Heart left ventricle (tissue), 16 donors: ENCODE measurements around the gene APOBEC3F. TPM values are rescaled to one million over a fixed set of nuclear protein-coding genes. Genes with fewer than 3 reads are reported as not detected.
A peak's percentile ranks its signal among the peaks of the same experiment; 100 is the strongest.
"Not testable (repeated sequence)": the region's sequence is repeated elsewhere in the genome, so short reads cannot be mapped to it uniquely, and the experiment has no call there.

Source experiments
- ATAC-seq, 4 donors: fragments of 200-7000 bp; cut with Tn5 transposase; one replicate each; pipeline ENCODE4 v1.9.1; 2020 to 2022; ENCODE audit warnings: moderate library complexity in 4 of 4, mild to moderate bottlenecking in 3 of 4, moderate number of reproducible peaks in 1 of 4
- DNase-seq, 5 donors: peaks; one replicate each; pipeline ENCODE4 v3.0.0-alpha.2; 2020
- H3K27ac ChIP-seq, 12 donors: fragments of 200-600 bp; sonication (generic) in 4 of 12; one replicate each; pipeline versions ENCODE4 v1.5.0 to v1.8.0; 2016 to 2022; ENCODE audit warnings: mild to moderate bottlenecking in 2 of 12
- H3K27me3 ChIP-seq, 9 donors: fragments of 200-600 bp; sonication (generic) in 2 of 9; one replicate each; pipeline versions ENCODE4 v1.5.1 to v1.8.0; 2016 to 2022; ENCODE audit warnings: mild to moderate bottlenecking in 3 of 9
- H3K36me3 ChIP-seq, 9 donors: fragments of 200-600 bp; sonication (generic) in 2 of 9; one replicate each; pipeline versions ENCODE4 v1.5.0 to v1.8.0; 2018 to 2022; ENCODE audit warnings: mild to moderate bottlenecking in 2 of 9
- H3K4me1 ChIP-seq, 12 donors: fragments of 200-600 bp; sonication (generic) in 4 of 12; one replicate each; pipeline versions ENCODE4 v1.5.0 to v1.8.0; 2016 to 2022; ENCODE audit warnings: mild to moderate bottlenecking in 3 of 12
- H3K4me3 ChIP-seq, 12 donors: fragments of 200-600 bp; sonication (generic) in 4 of 12; one replicate each; pipeline versions ENCODE4 v1.5.0 to v1.8.0; 2017 to 2022; ENCODE audit warnings: mild to moderate bottlenecking in 9 of 12, moderate library complexity in 4 of 12
- H3K9me3 ChIP-seq, 12 donors: fragments of 200-600 bp; sonication (generic) in 4 of 12; one replicate each; pipeline versions ENCODE4 v1.5.0 to v1.8.0; 2016 to 2022; ENCODE audit warnings: mild to moderate bottlenecking in 1 of 12
- POLR2A ChIP-seq, 2 donors: fragments of 450-650 bp; IDR thresholded peaks; one replicate each; pipeline ENCODE4 v1.6.1; 2017; ENCODE audit warnings: antibody characterized with exemption in 2 of 2, mild to moderate bottlenecking in 2 of 2, moderate library complexity in 2 of 2
- WGBS, 4 donors: extraction: QIAGEN DNeasy Blood & Tissue Kit in 2 of 4; methylation state at CpG; one replicate each; pipeline versions ENCODE4 v1.1.5 to v1.1.7; 2013 to 2018; 5-methylcytosine and 5-hydroxymethylcytosine counted together
- intact Hi-C, 10 donors: fragments of 100-400 bp; cut with DNase I; formaldehyde crosslinking; loops; one replicate each; pipeline versions ENCODE4 v1.11.1 to v1.14.2; 2022
- polyA plus RNA-seq, 2 donors: library from polyadenylated mRNA; stranded (reverse); fragments of 200-250 nt; gene quantifications; one replicate each; pipeline ENCODE4 v1.2.3, GENCODE V29; 2013
- total RNA-seq, 9 donors: library from RNA; depleted of rRNA in 2 of 9; stranded (reverse); fragments of >200 nt in 2 of 9; fragmentation: NEBNext Ultra II Directional in 3 of 9; extraction: Animal tissue kit (Norgen Biotek cat#: 25700) in 3 of 9; gene quantifications; one replicate each; pipeline versions ENCODE4 v1.1.0 to v1.2.4, GENCODE V29; 2016 to 2023
- TF ChIP-seq, protein P1 (sequence below), 12 donors: fragments of 200-600 bp; sonication (generic) in 4 of 12; IDR thresholded peaks; one replicate each; pipeline versions ENCODE4 v1.5.0 to v1.8.0; 2018 to 2022; ENCODE audit warnings: antibody characterized with exemption in 12 of 12, mild to moderate bottlenecking in 5 of 12
- donor health status: ischemic (EF 13 %, LVEDD 7.1; RV severe dilation, severe dysfunction).
- donor health status: healthy with polysubstance abuse.
- donor health status: DM: no; HTN: yes; CAD: no.
- donor health status: DM: no; HTN: no; CAD: no.
- donor health status: ischemic (EF 25% LVEDD 6.9; RV normal size, moderate dysfunction).
- donor health status: ischemic (EF 25% LVEDD 5.7; RV mildly dilated, moderate dysfunction).
- donor health status: healthy.
- donor health status: DM: yes; HTN: yes; CAD: no.
- donor health status: ischemic (EF 35%, LVEDD 5.7; RV mildly dilated, moderate dysfunction).
- donor health status: nonischemic (EF 11% LVEDD 7.7; RV severe dilation, severe dysfunction).
- donor health status: DM: yes; HTN: yes; CAD: no.
- donor health status: PGD.
- donor health status: ischemic (EF 29% LVEDD 5.4; RV normal size, mild dysfunction).
- donor health status: nonischemic (EF 23%, LVEDD 6.1; RV moderate dilation, normal function).

The APOBEC3F gene
- total and polyA plus RNA-seq, 11 donors: 1.2 to 18.2 (median 4.3) TPM

DNA sequence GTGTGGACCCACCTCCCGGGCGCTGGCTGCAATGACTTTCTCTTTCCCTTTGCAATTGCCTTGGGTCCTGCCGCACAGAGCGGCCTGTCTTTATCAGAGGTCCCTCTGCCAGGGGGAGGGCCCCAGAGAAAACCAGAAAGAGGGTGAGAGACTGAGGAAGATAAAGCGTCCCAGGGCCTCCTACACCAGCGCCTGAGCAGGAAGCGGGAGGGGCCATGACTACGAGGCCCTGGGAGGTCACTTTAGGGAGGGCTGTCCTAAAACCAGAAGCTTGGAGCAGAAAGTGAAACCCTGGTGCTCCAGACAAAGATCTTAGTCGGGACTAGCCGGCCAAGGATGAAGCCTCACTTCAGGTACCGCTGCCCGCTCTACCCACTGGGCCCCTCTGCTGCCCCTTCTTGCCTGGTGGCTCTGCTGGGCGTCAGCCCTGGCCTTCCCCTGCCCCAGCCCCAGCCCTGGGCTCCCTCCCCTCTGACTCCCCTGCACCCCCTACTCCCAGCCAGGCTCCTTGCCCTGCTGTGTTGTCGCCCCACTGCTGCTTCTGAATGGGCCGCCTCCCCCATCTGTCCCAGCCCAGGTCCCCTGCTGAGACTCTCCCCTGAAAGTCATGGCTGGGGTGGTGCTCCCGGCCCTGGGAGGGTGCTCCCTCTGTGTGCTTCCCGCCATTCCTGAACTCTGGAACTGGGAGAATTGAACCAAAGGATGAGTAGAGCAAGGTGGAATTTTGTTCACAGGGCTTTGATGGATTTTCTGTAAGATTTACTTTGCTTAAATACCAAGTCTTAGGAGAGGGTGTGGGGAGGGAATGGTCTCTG, 36.6 kb downstream of the APOBEC3F start, which contains the start of gene APOBEC3G:
APOBEC3G (plus strand) TSS at position 250 of the 815 bp plus-strand sequence; CDS start at position 337, 87 bp downstream.
- intact Hi-C loops: loop anchor here in 1 of 10 donors (10.0 kb wide), 1 partner anchor 52 kb away; the partner anchor contains the start of gene APOBEC3D
- peak; percentile 65 to 71 (median 69) for DNase-seq

DNA sequence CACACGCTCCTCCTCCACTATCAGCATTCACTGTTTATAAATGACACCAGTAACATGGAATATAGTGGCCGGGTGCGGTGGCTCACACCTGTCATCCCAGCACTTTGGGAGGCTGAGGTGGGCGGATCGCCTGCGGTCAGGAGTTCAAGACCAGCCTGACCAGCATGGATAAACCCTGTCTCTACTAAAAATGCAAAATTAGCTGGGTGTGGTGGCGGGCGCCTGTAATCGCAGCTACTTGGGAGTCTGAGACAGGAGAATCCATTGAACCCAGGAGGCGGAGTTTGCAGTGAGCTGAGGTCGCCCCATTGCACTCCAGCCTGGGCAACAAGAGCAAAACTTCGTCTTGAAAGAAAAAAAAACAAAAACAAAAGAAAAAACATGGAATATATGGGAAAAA, 37.2 kb downstream of the APOBEC3F start:
- 89 to 95% (median 93%) methylated on average over 12 of the region's 12 CpGs for WGBS, 4 donors
- peaks cover 0 to 29% (median 5%) of the 10 kb centered on the region in 9 donors for H3K36me3 ChIP-seq
- ATAC-seq, H3K27me3 ChIP-seq, H3K9me3 ChIP-seq, DNase-seq: not testable (repeated sequence)
- peak overlapping the region in 3 of 12 donors; percentile 75 to 91 (median 86) for H3K27ac ChIP-seq
- H3K4me1 ChIP-seq: peaks cover 0 to 14% (median 7%) of the 10 kb centered on the region in 12 donors
- peak overlapping the region in 8 of 12 donors; percentile 57 to 74 (median 66) for H3K4me3 ChIP-seq
- intact Hi-C loops: loop anchor here in 1 of 10 donors (10.0 kb wide), 1 partner anchor 53 kb away; the partner anchor contains the start of gene APOBEC3D

More for the DNA sequence above, 36.6 kb downstream of the APOBEC3F start, which contains the start of gene APOBEC3G:
- H3K9me3 ChIP-seq, H3K27me3 ChIP-seq: not testable (repeated sequence)
- Histone ChIP-seq H3K36me3 (peaks cover 0 to 26% (median 5%) of the 10 kb centered on the region in 9 donors), H3K4me3 (peak within 1 kb of the TSS; percentile 14 to 74 (median 58)), H3K27ac (peak within 1 kb of the TSS; percentile 33 to 91 (median 77)), H3K4me1 (peaks cover 0 to 14% (median 7%) of the 10 kb centered on the region in 12 donors)
- peak; percentile 82 to 93 (median 92) for ATAC-seq
- TF ChIP-seq POLR2A (IDR thresholded peaks at IDR 0.05): peak in 1 of 2 donors; percentile 40
- 17 to 64% (median 36%) methylated on average over 2 to 15 of the region's 17 CpGs for WGBS, 4 donors

DNA sequence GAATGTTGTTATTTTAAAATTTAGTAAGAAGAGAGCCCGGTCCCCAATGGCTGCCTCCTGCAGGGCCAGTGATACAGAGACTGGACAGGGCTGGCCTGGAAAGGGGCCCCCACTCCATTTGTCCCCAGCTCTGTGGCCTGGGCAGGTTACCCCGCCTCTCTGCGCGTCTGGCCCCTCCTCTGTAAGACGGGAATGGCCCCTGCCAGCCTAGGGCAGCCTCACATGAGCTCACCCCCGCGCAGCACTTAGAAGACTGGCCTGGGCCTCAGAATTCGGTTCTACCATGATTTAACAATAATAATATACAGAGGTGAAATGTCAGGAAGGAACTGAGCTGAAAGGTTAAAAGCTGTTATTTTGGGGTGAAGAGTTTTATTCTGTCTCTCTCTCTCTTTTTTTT, 37.7 kb downstream of the APOBEC3F start:
- H3K27me3 ChIP-seq: no peaks in the 10 kb centered on the region
- WGBS, 4 donors: 91 to 95% (median 94%) methylated on average over 8 of the region's 8 CpGs
- TF ChIP-seq, protein P1, sequence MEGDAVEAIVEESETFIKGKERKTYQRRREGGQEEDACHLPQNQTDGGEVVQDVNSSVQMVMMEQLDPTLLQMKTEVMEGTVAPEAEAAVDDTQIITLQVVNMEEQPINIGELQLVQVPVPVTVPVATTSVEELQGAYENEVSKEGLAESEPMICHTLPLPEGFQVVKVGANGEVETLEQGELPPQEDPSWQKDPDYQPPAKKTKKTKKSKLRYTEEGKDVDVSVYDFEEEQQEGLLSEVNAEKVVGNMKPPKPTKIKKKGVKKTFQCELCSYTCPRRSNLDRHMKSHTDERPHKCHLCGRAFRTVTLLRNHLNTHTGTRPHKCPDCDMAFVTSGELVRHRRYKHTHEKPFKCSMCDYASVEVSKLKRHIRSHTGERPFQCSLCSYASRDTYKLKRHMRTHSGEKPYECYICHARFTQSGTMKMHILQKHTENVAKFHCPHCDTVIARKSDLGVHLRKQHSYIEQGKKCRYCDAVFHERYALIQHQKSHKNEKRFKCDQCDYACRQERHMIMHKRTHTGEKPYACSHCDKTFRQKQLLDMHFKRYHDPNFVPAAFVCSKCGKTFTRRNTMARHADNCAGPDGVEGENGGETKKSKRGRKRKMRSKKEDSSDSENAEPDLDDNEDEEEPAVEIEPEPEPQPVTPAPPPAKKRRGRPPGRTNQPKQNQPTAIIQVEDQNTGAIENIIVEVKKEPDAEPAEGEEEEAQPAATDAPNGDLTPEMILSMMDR (IDR thresholded peaks at IDR 0.05): no peak
- no peak for TF ChIP-seq POLR2A (IDR thresholded peaks at IDR 0.05)
- no peaks in the 10 kb centered on the region for H3K9me3 ChIP-seq
- peak overlapping the region in 1 of 12 donors; percentile 91 for H3K27ac ChIP-seq
- intact Hi-C loops: loop anchor here in 1 of 10 donors (10.0 kb wide), 1 partner anchor 54 kb away; the partner anchor contains the start of gene APOBEC3D
- H3K36me3 ChIP-seq: peaks cover 0 to 33% (median 5%) of the 10 kb centered on the region in 9 donors
- no peak for DNase-seq
- peak overlapping the region in 2 of 12 donors; percentile 67 to 74 for H3K4me3 ChIP-seq
- ATAC-seq: no peak
- peaks cover 0 to 14% (median 7%) of the 10 kb centered on the region in 12 donors for H3K4me1 ChIP-seq

DNA sequence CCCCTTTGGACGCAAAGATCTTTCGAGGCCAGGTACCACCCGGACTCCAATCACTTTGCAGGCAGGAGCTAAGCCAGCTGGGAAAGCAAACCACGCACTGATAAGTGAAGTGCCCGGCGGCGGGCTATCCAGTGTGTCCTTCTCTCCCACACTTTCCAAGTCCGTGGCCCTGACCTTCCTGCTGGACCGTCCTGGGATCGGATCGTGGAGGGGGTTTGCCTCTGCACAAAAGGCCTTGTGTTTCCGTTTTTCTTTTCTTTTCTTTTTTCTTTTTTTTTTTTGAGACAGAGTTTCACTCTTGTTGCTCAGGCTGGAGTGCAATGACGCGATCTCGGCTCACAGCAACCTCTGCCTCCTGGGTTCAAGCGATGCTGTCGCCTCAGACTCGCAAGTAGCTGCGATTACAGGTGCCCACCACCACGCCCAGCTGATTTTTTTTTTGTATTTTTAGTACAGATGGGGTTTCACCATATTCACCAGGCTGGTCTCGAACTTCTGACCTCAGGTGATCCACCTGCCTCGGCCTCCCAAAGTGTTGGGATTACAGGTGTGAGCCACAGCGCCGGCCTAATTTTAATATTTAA, 38.5 kb downstream of the APOBEC3F start:
- ATAC-seq, H3K27ac ChIP-seq, H3K27me3 ChIP-seq, H3K9me3 ChIP-seq, DNase-seq: not testable (repeated sequence)
- Histone ChIP-seq H3K4me1 (peaks cover 0 to 14% (median 7%) of the 10 kb centered on the region in 12 donors), H3K4me3 (peak overlapping the region in 1 of 12 donors; percentile 67), H3K36me3 (peaks cover 0 to 33% (median 5%) of the 10 kb centered on the region in 9 donors)
- WGBS, 4 donors: 91 to 93% (median 92%) methylated on average over 22 to 24 of the region's 24 CpGs
- intact Hi-C loops: loop anchor here in 1 of 10 donors (10.0 kb wide), 1 partner anchor 54 kb away; the partner anchor contains the start of gene APOBEC3D

DNA sequence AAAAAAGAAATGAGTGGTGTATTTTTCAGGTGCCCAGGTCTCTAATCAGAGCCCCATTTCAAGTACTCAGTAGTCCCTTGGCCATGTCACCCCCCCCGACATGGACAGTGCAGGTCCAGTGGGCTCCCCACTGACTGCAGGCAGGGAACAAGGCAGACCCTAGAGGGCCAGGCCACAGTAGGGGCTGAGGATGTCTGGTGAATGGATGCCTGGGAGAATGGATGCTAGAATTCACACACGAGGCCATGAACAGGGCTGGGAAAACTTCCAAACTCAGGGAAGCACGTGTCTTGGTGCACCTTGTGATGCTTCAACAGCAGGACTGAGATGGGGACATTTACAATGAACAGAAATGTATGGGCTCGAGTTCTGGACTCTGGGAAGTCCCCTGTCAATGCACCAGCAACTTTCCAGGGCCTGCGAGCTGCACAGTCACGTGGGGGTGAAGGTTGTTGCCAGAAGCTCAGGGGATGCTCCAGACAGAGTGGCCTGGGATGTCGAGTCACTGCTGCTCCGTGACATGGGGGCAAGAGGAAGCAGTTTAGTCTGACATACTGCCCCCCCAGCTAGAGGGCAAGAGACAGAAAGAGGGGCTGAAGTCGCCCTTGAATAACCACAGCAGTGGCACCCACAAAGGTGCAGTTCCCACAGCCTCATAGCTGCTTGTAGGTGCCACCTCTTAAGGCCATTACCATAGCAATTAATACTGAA, 39.5 kb downstream of the APOBEC3F start:
- no peak for DNase-seq
- intact Hi-C loops: no loop called here
- Histone ChIP-seq H3K36me3 (peaks cover 0 to 33% (median 5%) of the 10 kb centered on the region in 9 donors), H3K4me3 (no peak overlapping the region), H3K27me3 (no peaks in the 10 kb centered on the region), H3K27ac (no peak overlapping the region), H3K9me3 (no peaks in the 10 kb centered on the region), H3K4me1 (peaks cover 0 to 14% (median 7%) of the 10 kb centered on the region in 12 donors)
- TF ChIP-seq, protein P1 (IDR thresholded peaks at IDR 0.05): no peak
- TF ChIP-seq POLR2A (IDR thresholded peaks at IDR 0.05): no peak
- ATAC-seq: no peak
- WGBS, 4 donors: 58 to 66% (median 63%) methylated on average over 9 of the region's 9 CpGs
